ENCODE data around the gene P2RY13. TPM values are rescaled to one million over a fixed set of nuclear protein-coding genes. Genes with fewer than 3 reads are reported as not detected.
A peak's percentile ranks its signal among the peaks of the same experiment; 100 is the strongest.

P2RY13 gene
- not detected in 2 replicates for total RNA-seq (2014; rRNA removed; shearing (Covaris generic))
- not detected in 2 replicates for total RNA-seq (2022)
- Bru-seq, nascent RNA: not detected
- BruChase-seq, experiment 1, labeled RNA remaining after a 6-hour chase: not detected
- not detected for BruChase-seq, experiment 2, labeled RNA remaining after a 2-hour chase
- long read RNA-seq: 0 reads

GRCh38 chr3:151329363-151329762 lies at the start of gene P2RY13:
TSS of gene P2RY13 (minus strand) at chr3:151329549. CDS start at chr3:151329528, 21 bp downstream.
- no peaks in the 10 kb centered on the region for H3K9me2 ChIP-seq (ENCODE audit: insufficient read depth, low read length)
- H4K20me1 ChIP-seq (ENCODE audit: insufficient read depth, low read length): no peaks in the 10 kb centered on the region
- H2AFZ ChIP-seq (ENCODE audit: low read length): no peak within 1 kb of the TSS
- no peak within 1 kb of the TSS for H3K4me2 ChIP-seq (ENCODE audit: low read length)
- H3K9me3 ChIP-seq (ENCODE audit: low read length): no peaks in the 10 kb centered on the region
- intact Hi-C loops (cut with micrococcal nuclease; ENCODE audit: unreplicated experiment): loop anchor here (5.0 kb wide), 1 partner anchor 102 kb away; no protein-coding TSS in a partner anchor
- no peak for DNase-seq (ENCODE audit: low spot score)
- TF ChIP-seq CTCF (conservative IDR thresholded peaks at IDR 0.05; ENCODE audit: low read length): no peak
- no peak for TF ChIP-seq EZH2phosphoT487 (IDR thresholded peaks at IDR 0.05; ENCODE audit: borderline replicate concordance, low read depth, low read length)
- H3K4me3 ChIP-seq (ENCODE audit: low read depth, low read length, poor library complexity, severe bottlenecking): no peak within 1 kb of the TSS
- H3K27ac ChIP-seq (ENCODE audit: low read depth, low read length, poor library complexity, severe bottlenecking): no peak within 1 kb of the TSS
- no peaks in the 10 kb centered on the region for H3K79me2 ChIP-seq (ENCODE audit: insufficient read depth, low read depth, low read length)
- no peaks in the 10 kb centered on the region for H3K36me3 ChIP-seq (ENCODE audit: insufficient read depth, low read length)
- ChIA-PET POLR2A (no interaction called here), CTCF (ENCODE audit: unreplicated experiment) (no interaction called here)
- no peaks in the 10 kb centered on the region for H3K4me1 ChIP-seq (ENCODE audit: insufficient read depth, low read length, poor library complexity, severe bottlenecking)
- no TSS peak for BruUV-seq (replicated peaks)

- Histone ChIP-seq H3K4me3 (ENCODE audit: low read depth, low read length, poor library complexity, severe bottlenecking) (no peak overlapping the region), H3K4me2 (ENCODE audit: low read length) (peak overlapping the region; percentile 45), H2AFZ (ENCODE audit: low read length) (no peak overlapping the region), H3K4me1 (ENCODE audit: insufficient read depth, low read length, poor library complexity, severe bottlenecking) (peaks cover 12% of the 10 kb centered on the region), H3K27ac (ENCODE audit: low read depth, low read length, poor library complexity, severe bottlenecking) (no peak overlapping the region), H3K79me2 (ENCODE audit: insufficient read depth, low read depth, low read length) (no peaks in the 10 kb centered on the region), H3K9me2 (ENCODE audit: insufficient read depth, low read length) (no peaks in the 10 kb centered on the region), H3K36me3 (ENCODE audit: insufficient read depth, low read length) (peaks cover 7% of the 10 kb centered on the region; the same call in 1 of the 2 replicates), H3K9me3 (ENCODE audit: low read length) (no peaks in the 10 kb centered on the region), H4K20me1 (ENCODE audit: insufficient read depth, low read length) (no peaks in the 10 kb centered on the region)
- POLR2A ChIA-PET: interaction anchor here (0.6 to 1.8 kb wide), 3 partner anchors 15 to 821 kb away, joined by 3 to 8 read pairs (median 3); no protein-coding TSS in a partner anchor
- intact Hi-C loops (cut with micrococcal nuclease; ENCODE audit: unreplicated experiment): no loop called here
- CTCF ChIA-PET (ENCODE audit: unreplicated experiment): no interaction called here
- BruUV-seq (replicated peaks): no TSS peak
- TF ChIP-seq CTCF (conservative IDR thresholded peaks at IDR 0.05; ENCODE audit: low read length): no peak
- TF ChIP-seq EZH2phosphoT487 (IDR thresholded peaks at IDR 0.05; ENCODE audit: borderline replicate concordance, low read depth, low read length): no peak
- DNase-seq (ENCODE audit: low spot score): no peak
Measured at GRCh38 chr3:151377768-151378385, 48.5 kb upstream of the P2RY13 start.
